Measurements from ENCODE around the gene WNT7B. TPM values are rescaled to one million over a fixed set of nuclear protein-coding genes. Genes with fewer than 3 reads are reported as not detected.

The WNT7B gene
- total RNA-seq, 1 donor from 2014 or later: not detected

- intact Hi-C loops (cut with micrococcal nuclease): no loop called here
These were observed 45.9 kb downstream of the WNT7B start for GRCh38 chr22:45931042-45931441.

DNA sequence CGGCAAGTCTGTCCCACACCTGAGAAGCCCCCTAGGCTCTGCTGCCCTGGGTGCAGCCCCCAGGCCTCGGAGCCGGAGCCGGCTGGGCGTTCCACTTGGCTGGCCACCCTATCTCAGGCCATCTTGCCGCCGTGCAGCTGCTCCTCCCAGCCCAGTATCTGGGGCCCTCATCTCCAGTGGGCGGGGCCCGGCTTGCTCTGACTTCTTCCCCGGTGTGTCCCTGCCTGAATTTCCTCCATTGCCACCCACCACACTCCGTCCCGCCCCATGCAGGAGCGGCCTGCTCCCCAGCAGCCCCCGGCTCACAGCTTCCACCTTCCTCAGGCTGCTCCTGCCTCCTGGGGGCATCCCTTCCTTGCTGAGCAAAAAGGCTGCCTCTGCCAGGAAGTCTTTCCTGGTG lies 46.6 kb downstream of the WNT7B start:
- intact Hi-C loops (cut with micrococcal nuclease): no loop called here

DNA sequence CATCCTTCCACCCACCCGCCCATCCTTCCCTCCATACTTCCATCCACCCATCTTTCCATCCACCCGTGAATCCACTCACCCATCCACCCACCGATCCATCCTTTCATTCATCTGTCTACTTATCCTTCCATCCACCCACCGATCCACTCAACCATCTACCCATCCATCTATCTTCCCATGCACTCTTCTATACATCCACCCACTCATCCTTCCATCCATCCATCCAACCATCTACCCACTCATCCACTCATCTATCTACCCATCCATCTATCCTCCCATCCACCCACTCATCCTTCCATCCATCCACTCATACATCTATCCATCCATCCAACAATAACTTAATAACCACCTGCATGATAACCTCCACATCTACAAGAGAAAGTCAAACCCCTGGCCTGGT lies 47.3 kb downstream of the WNT7B start:
- intact Hi-C loops (cut with micrococcal nuclease): no loop called here

GRCh38 chr22:45928726-45929368 lies 48.1 kb downstream of the WNT7B start:
- intact Hi-C loops (cut with micrococcal nuclease): no loop called here

DNA sequence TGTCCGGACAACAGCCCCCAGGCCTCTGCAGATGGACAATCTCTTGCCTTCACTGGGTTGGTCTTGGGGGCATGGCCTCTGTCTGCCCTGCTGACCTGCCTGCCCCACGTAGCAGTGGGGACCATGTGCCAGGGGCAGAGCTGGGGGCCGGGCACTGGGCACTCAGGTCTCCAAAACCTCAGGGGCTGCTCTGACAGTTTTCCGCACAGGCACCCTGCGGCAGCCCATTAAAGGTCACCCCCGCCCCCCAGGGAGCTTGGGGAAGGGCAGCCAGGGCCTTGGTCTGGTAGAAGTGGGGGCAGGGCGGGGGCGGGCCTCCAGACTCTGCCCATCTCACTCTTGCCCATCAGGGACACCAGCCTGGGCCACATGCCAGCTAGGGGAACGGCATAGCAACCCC lies 49.9 kb downstream of the WNT7B start:
- intact Hi-C loops (cut with micrococcal nuclease): no loop called here

- intact Hi-C loops (cut with micrococcal nuclease): no loop called here
These were observed 50.5 kb downstream of the WNT7B start for GRCh38 chr22:45926433-45926832.

DNA sequence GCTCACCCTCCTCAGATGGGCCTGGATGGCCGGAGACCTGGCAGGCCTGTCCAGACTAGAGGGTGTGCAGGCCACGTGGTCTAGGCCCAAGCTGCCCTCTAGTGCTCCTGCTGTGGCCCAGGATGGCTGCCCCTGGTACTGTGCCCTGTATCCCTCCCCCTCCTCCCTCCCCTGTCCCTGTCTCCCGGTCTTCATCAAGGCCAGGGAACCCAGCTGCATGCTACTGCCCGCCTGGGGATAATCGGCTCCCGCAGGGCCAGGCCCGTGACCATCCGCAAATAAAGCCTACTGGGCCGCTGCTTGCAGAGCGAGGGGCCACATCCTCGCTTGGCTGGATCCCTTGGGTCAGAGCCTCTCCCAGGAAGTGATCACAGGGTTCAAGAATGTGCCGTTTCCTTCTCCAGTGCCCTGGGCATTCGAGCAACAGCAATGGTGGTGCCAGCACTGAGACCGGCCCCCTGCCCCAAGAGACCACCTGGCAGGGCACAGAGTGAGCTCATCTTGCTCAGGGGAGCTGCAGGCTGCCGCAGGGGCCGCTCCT lies 51.1 kb downstream of the WNT7B start:
- intact Hi-C loops (cut with micrococcal nuclease): no loop called here

DNA sequence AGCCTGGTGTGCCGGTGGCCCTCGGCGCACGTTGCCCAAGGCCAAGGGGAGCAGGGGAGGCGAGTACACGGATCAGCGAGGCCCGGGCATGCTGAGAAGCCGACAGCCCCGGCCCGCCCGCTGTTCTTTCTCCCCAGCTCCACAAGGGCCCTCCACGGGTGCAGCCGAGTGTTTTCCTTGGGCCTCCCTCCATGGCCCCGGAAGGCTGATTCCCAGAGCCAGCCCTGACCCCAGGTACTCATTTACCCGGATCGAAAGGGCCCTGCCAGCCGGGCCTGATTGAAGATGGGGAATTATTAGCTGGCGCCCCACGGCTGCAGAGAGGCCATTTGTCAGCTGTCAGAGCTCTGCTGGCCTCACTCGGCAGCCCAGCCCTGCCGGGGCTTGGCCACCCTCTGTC lies 53.1 kb downstream of the WNT7B start:
- intact Hi-C loops (cut with micrococcal nuclease): no loop called here

- intact Hi-C loops (cut with micrococcal nuclease): no loop called here
These were observed 53.8 kb downstream of the WNT7B start for GRCh38 chr22:45923212-45923611.

- intact Hi-C loops (cut with micrococcal nuclease): no loop called here
These were observed 54.3 kb downstream of the WNT7B start for GRCh38 chr22:45922661-45923060.

GRCh38 chr22:45922256-45922655 lies 54.7 kb downstream of the WNT7B start:
- intact Hi-C loops (cut with micrococcal nuclease): no loop called here

GRCh38 chr22:45919504-45920286 lies 57.3 kb downstream of the WNT7B start:
- intact Hi-C loops (cut with micrococcal nuclease): no loop called here

DNA sequence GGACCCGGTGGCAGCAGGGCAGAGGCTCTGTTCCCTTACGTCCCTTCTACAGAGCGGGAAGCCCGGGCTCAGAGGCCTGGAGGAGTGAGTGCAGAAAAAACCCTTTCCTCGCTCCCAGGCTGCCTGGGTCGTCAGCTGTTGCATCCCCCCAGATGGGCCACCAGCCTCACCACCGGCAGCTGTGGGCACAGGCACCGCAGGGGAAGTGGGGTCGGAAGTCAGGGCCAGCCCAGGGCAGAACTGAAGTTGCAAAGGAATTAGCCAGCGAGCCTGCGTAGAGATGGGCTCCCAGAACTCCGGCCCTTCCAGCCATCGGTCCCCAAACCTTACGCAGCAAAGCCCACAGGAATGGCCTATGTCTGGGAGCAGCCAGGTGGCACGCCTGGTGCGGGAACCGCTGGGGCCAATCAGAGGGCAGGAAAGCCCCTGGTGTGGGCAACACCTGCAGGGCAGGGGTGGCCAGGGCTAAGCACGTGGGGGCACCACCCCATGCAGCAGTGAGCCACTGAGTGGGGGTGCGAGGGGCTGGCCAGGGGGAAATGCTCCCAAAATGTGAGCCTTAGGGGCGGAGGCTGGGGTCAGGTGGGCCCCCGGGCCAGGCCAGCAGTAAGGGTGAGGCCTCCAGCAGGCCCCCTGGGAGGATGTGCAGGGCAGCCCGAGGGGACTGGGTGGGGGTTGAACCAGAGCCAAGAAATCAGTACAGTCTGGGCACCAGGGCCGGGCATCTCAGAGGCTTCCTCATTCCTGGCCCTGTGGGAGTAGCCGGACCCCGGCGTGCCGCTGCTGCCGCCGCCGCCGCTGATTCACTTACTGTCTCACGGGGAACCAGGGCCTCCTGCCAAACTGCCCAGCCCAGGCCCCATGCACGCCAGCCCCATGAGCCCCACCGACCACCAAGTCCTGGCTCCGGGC lies 58.2 kb downstream of the WNT7B start:
- intact Hi-C loops (cut with micrococcal nuclease): no loop called here

GRCh38 chr22:45917700-45918458 lies 59.1 kb downstream of the WNT7B start:
- intact Hi-C loops (cut with micrococcal nuclease): no loop called here

DNA sequence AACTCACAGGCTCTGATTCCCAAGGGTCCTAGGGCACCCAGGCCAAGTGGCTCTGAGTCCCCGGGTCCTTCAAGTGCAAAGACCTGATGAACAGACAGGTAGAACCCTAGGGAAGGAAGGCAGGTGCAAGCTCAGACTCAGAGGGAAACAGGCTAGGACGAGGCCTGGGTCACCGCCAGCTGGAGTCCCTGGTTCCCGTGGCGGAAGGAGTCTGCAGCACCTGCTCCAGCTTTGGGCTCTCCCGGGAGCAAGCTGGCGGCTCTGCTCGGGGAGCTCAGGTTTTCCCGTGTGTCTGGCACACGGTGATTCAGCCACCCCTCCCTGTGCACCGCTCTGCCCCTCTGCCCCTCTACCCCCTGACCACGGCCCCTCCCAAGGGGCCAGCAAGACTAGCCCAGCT lies 59.8 kb downstream of the WNT7B start:
- intact Hi-C loops (cut with micrococcal nuclease): no loop called here

DNA sequence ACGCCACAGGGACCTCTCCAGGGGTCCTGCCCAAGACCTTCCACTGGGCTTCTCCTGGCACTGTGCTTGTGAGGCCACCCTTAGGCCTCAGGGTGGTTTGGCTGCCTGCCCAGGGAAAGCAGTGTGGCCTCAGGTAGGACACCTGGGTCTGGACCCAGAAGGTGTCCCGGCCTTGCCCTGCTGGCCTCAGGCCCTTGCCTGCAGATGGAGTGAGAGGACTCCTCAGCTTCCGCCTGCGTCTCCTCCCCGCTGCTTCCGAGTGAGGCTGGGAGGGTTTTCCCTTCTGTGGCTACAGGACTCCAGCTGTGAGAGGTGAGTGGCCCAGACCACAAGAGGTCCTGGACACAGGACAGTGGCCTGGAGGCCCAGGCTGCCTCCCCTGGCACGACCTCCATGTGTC lies 60.4 kb downstream of the WNT7B start:
- intact Hi-C loops (cut with micrococcal nuclease): no loop called here

DNA sequence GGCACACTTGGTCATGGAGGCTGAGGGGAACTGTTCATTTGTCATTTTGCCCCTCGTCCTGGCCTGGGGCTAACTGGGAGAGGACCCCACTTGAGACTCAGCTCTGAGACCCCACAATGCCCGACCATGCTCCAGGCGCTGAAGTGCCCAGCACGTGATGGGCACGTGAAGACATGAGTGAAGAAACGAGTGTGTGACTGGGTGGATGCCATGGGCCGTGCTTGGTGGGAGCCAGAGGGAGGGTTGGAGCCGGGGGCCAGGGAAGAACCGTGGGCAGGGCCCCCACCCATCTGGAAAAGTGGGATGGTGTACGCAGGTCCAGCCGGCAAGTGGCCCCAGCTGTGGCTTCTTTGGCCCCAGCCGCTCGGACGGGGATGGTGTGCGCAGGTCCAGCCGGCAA lies 61.1 kb downstream of the WNT7B start:
- intact Hi-C loops (cut with micrococcal nuclease): no loop called here

DNA sequence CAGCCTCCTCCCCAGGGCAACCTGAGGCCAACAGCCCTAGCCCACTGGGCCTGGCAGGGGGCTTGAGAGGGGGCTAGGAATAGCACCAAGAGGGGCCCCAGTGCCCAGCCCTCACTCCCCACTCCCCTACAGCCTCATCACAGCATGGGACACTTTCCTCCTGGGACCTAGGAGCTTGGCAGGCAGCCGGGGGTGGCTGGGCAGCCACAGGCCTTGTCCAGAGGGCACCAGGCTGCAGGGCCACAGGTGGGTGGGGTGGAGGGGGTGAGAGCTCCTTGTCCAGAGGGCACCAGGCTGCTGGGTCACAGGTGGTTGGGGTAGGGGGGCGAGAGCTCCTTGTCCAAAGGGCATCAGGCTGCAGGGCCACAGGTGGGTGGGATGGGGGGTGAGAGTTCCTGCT lies 61.8 kb downstream of the WNT7B start:
- intact Hi-C loops (cut with micrococcal nuclease): no loop called here

DNA sequence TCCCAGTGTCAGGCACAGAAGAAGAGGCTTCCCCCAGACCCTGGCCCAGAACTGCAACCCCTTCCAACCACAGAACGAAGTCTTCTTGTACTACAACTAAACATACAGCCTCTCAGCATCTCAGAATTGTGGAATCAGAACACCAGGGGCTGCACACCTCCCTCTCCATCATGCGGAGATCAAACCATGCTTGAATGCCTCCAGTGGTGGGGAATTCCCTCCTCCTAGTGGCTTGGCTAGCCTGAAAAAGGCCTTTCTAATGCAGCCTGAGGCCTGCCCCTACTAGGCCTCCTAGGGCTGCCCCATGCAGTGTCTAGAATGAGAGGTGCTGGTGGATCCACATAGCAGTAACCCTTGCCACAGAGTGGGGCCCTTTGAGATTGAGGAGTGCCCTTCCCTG lies 62.7 kb downstream of the WNT7B start:
- intact Hi-C loops (cut with micrococcal nuclease): no loop called here

DNA sequence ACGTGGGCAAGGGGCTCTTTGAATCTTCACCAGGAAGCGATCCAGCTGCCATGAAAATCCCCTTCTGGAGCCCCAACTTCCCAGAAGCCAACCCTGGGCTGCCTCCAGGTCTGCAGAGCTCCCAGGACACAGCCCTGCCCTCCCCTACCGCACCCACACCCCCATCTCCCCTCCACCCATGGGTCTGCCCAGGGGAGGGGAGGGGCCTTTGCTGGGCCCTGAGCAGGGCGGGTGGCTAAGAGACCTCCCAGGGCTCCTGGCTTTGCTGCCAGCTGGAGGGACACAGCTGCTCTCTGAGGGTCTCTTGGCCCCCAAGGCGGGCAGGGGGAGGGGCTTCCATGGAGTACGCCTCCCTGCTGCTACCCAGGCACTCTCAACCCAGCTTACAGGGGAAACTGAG lies 64.1 kb downstream of the WNT7B start:
- intact Hi-C loops (cut with micrococcal nuclease): no loop called here
